ENCODE measurements around the gene NAMPT.
"Not testable (repeated sequence)": the region's sequence is repeated elsewhere in the genome, so short reads cannot be mapped to it uniquely, and the experiment has no call there.

GRCh38 chr7:106298631-106299030 lies 13.8 kb upstream of the NAMPT start:
- not testable (repeated sequence) for TF ChIP-seq CTCF (IDR thresholded peaks at IDR 0.05 in 4 of 5, conservative IDR thresholded peaks at IDR 0.05 in 1 of 5); POLR2A (IDR thresholded peaks at IDR 0.05)

All from gastrocnemius medialis (tissue), 4 donors.